ENCODE measurements around the gene SCN2A. TPM values are rescaled to one million over a fixed set of nuclear protein-coding genes. Genes with fewer than 3 reads are reported as not detected.

The SCN2A gene
- total and polyA plus RNA-seq, 2 donors, result 0.09 to 0.24 TPM

DNA sequence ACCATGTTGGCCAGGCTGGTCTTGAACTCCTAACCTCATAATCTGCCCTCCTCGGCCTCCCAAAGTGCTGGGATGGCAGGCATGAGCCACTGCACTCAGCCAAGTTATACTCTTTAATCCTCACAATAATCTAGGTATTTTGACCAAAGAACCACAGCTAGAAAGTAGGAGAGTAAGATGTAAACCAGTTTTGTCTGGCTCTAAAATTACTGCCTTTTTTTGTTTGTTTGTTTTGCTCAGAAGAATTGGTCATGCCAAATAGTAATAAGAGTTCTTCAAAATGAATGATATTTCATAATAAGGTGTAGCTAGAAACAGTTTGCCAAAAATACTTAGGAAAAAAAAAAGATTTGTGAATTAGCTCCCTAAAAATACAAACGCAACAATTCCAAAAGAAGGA is 36.7 kb downstream of the SCN2A start:
- WGBS, result 96% methylated on average over 2 of the region's 2 CpGs
- Histone ChIP-seq H3K4me1 (ENCODE audit: control insufficient read depth in 2 of 2, insufficient read depth in 2 of 2, low read length in 2 of 2) (no peaks in the 10 kb centered on the region), H3K36me3 (ENCODE audit: control insufficient read depth in 2 of 2, insufficient read depth in 2 of 2, low read length in 1 of 2) (no peaks in the 10 kb centered on the region), H3K9me3 (ENCODE audit: control insufficient read depth in 2 of 2, insufficient read depth in 1 of 2, low read length in 1 of 2) (no peaks in the 10 kb centered on the region), H3K4me3 (ENCODE audit: low read length in 2 of 2) (no peak overlapping the region), H3K27ac (ENCODE audit: low read depth in 1 of 2, low read length in 1 of 2) (no peak overlapping the region), H3K27me3 (ENCODE audit: control insufficient read depth in 2 of 2, insufficient read depth in 1 of 2, low read length in 1 of 2) (no peaks in the 10 kb centered on the region)
- DNase-seq (ENCODE audit: low read depth in 6 of 9, low spot score in 9 of 9), result no peak

DNA sequence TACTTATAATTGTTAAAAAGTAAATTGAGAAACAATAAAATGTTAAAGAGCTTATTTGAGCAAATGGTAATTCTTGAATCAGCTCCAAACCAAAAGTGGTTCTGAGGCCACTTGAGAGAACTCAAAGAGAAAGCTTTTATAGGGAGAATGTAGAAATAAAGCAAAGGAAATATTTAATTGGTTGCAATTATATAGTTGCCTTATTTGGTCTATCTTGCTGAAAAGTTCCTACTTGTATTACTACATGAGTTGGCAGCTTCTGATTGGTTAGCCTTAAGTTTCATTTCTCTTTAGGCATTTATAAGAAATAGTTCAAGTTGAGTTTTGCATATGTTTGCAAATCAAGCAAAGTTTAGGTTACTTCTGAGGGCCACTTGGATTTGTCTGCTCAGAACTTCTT is 38.1 kb downstream of the SCN2A start:
- no peaks in the 10 kb centered on the region for H3K27me3 ChIP-seq (ENCODE audit: control insufficient read depth in 2 of 2, insufficient read depth in 1 of 2, low read length in 1 of 2)
- no peaks in the 10 kb centered on the region for H3K4me1 ChIP-seq (ENCODE audit: control insufficient read depth in 2 of 2, insufficient read depth in 2 of 2, low read length in 2 of 2)
- no peaks in the 10 kb centered on the region for H3K36me3 ChIP-seq (ENCODE audit: control insufficient read depth in 2 of 2, insufficient read depth in 2 of 2, low read length in 1 of 2)
- no peaks in the 10 kb centered on the region for H3K9me3 ChIP-seq (ENCODE audit: control insufficient read depth in 2 of 2, insufficient read depth in 1 of 2, low read length in 1 of 2)
- H3K27ac ChIP-seq (ENCODE audit: low read depth in 1 of 2, low read length in 1 of 2), result no peak overlapping the region
- DNase-seq (ENCODE audit: low read depth in 6 of 9, low spot score in 9 of 9), result no peak
- no peak overlapping the region for H3K4me3 ChIP-seq (ENCODE audit: low read length in 2 of 2)

DNA sequence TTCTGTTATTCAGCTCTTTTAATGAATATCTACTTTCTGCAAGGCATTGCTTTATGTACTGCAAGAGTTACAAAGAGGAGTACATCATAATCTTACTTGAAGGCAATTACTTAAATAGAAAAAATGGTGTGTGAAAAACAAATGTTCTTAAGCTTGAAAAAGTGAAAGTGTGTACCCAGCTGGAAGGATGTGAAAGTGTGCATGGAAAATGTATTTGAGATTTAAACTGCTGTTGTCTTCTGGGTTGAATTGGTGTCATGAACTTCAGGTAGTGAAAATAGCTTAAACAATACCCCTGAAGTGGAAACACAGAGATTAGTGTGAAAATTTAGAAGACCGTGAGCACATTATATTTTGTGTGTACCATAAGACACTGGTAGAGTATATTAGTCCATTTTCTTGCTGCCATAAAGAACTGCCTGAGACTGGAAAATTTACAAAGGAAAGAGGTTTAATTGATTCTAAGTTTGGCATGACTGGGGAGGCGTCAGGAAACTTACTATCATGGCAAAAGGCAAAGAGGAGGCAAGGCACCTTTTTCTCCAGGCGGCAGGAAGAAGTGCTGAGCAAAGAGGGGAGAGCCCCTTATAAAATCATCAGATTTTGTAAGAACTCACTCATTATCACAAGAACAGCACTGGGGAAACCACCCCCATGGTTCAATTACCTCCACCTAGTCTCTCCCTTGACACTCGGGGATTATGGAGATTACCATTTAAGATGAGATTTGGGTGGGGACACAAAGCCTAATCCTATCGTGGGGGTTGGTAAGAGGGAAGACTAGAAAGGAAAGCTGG is 38.8 kb downstream of the SCN2A start:
- H3K27me3 ChIP-seq (ENCODE audit: control insufficient read depth in 2 of 2, insufficient read depth in 1 of 2, low read length in 1 of 2), result no peaks in the 10 kb centered on the region
- no peak overlapping the region for H3K27ac ChIP-seq (ENCODE audit: low read depth in 1 of 2, low read length in 1 of 2)
- 77% methylated on average over 5 of the region's 5 CpGs for WGBS
- H3K4me3 ChIP-seq (ENCODE audit: low read length in 2 of 2), result no peak overlapping the region
- no peaks in the 10 kb centered on the region for H3K4me1 ChIP-seq (ENCODE audit: control insufficient read depth in 2 of 2, insufficient read depth in 2 of 2, low read length in 2 of 2)
- DNase-seq (ENCODE audit: low read depth in 6 of 9, low spot score in 9 of 9), result no peak
- no peaks in the 10 kb centered on the region for H3K36me3 ChIP-seq (ENCODE audit: control insufficient read depth in 2 of 2, insufficient read depth in 2 of 2, low read length in 1 of 2)
- no peaks in the 10 kb centered on the region for H3K9me3 ChIP-seq (ENCODE audit: control insufficient read depth in 2 of 2, insufficient read depth in 1 of 2, low read length in 1 of 2)

DNA sequence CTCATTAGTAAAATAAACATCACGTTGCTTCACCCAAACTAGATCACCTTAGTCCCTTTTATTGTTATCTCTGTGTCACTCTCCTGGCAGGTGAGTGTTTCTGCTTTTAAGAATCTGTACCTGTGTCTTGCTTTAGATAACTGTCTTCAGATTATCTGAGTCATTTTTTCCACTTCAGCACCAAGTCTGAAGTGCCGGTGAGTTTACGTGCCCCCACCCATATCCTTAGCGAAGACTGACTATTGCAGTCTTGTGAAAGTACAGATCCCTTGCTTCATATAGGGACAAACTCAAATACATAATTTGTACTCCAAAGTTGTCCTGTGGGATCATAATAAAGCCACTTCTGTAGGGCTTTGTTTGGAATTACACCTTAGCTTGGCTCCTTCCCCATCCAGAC is 41.1 kb downstream of the SCN2A start:
- no peak overlapping the region for H3K27ac ChIP-seq (ENCODE audit: low read depth in 1 of 2, low read length in 1 of 2)
- WGBS, result 96% methylated on average over 4 of the region's 4 CpGs

DNA sequence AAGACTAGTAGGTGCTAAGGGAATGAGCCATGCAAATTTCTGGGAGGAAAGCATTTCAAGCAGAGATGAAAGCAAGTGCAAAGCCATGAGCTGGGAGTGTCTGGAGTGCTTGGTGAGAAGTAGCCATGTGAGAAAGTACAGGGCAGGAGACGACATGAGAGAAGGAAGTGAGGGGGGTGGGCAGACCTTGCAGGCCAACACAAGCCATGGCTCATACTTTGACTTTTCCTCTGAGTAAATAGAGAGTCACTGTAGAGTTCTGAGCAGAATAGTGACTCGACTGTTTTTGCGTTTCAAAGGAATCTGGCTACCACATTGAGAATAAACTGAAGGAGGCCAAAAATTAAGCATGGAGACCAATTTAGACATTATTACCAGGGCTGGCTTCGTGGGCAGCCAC is 42.2 kb downstream of the SCN2A start:
- 92% methylated on average over 4 of the region's 4 CpGs for WGBS
- no peaks in the 10 kb centered on the region for H3K36me3 ChIP-seq (ENCODE audit: control insufficient read depth in 2 of 2, insufficient read depth in 2 of 2, low read length in 1 of 2)
- no peak overlapping the region for H3K27ac ChIP-seq (ENCODE audit: low read depth in 1 of 2, low read length in 1 of 2)
- H3K9me3 ChIP-seq (ENCODE audit: control insufficient read depth in 2 of 2, insufficient read depth in 1 of 2, low read length in 1 of 2), result no peaks in the 10 kb centered on the region
- DNase-seq (ENCODE audit: low read depth in 6 of 9, low spot score in 9 of 9), result no peak
- no peaks in the 10 kb centered on the region for H3K27me3 ChIP-seq (ENCODE audit: control insufficient read depth in 2 of 2, insufficient read depth in 1 of 2, low read length in 1 of 2)
- H3K4me3 ChIP-seq (ENCODE audit: low read length in 2 of 2), result no peak overlapping the region
- H3K4me1 ChIP-seq (ENCODE audit: control insufficient read depth in 2 of 2, insufficient read depth in 2 of 2, low read length in 2 of 2), result no peaks in the 10 kb centered on the region

More for the DNA sequence above, 41.1 kb downstream of the SCN2A start:
- H3K4me3 ChIP-seq (ENCODE audit: low read length in 2 of 2), result no peak overlapping the region
- no peak for DNase-seq (ENCODE audit: low read depth in 6 of 9, low spot score in 9 of 9)
- H3K9me3 ChIP-seq (ENCODE audit: control insufficient read depth in 2 of 2, insufficient read depth in 1 of 2, low read length in 1 of 2), result no peaks in the 10 kb centered on the region
- H3K36me3 ChIP-seq (ENCODE audit: control insufficient read depth in 2 of 2, insufficient read depth in 2 of 2, low read length in 1 of 2), result no peaks in the 10 kb centered on the region
- no peaks in the 10 kb centered on the region for H3K27me3 ChIP-seq (ENCODE audit: control insufficient read depth in 2 of 2, insufficient read depth in 1 of 2, low read length in 1 of 2)
- no peaks in the 10 kb centered on the region for H3K4me1 ChIP-seq (ENCODE audit: control insufficient read depth in 2 of 2, insufficient read depth in 2 of 2, low read length in 2 of 2)

DNA sequence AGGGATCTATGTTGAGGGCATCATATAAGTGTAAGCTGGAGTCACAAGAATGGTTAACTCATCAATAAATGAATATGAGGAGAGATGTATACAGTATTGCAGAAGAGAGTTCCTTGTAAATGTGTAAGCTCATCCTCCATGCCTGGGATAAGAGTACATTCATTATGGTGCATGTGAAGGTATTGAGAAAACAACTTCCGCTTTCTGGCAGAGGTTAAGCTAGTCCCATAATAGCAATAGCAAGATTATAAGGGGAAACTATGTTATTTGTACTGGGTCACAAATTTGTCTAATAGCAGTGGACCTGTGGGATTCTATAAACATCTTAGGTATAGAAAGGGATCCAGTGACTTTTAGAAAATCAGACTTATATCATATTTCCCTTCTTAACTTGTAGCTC is 44.1 kb downstream of the SCN2A start:
- no peak overlapping the region for H3K4me3 ChIP-seq (ENCODE audit: low read length in 2 of 2)
- no peak for DNase-seq (ENCODE audit: low read depth in 6 of 9, low spot score in 9 of 9)
- 96% methylated on average over 1 of the region's 1 CpG for WGBS
- no peaks in the 10 kb centered on the region for H3K9me3 ChIP-seq (ENCODE audit: control insufficient read depth in 2 of 2, insufficient read depth in 1 of 2, low read length in 1 of 2)
- no peaks in the 10 kb centered on the region for H3K4me1 ChIP-seq (ENCODE audit: control insufficient read depth in 2 of 2, insufficient read depth in 2 of 2, low read length in 2 of 2)
- no peaks in the 10 kb centered on the region for H3K27me3 ChIP-seq (ENCODE audit: control insufficient read depth in 2 of 2, insufficient read depth in 1 of 2, low read length in 1 of 2)
- no peaks in the 10 kb centered on the region for H3K36me3 ChIP-seq (ENCODE audit: control insufficient read depth in 2 of 2, insufficient read depth in 2 of 2, low read length in 1 of 2)
- no peak overlapping the region for H3K27ac ChIP-seq (ENCODE audit: low read depth in 1 of 2, low read length in 1 of 2)

DNA sequence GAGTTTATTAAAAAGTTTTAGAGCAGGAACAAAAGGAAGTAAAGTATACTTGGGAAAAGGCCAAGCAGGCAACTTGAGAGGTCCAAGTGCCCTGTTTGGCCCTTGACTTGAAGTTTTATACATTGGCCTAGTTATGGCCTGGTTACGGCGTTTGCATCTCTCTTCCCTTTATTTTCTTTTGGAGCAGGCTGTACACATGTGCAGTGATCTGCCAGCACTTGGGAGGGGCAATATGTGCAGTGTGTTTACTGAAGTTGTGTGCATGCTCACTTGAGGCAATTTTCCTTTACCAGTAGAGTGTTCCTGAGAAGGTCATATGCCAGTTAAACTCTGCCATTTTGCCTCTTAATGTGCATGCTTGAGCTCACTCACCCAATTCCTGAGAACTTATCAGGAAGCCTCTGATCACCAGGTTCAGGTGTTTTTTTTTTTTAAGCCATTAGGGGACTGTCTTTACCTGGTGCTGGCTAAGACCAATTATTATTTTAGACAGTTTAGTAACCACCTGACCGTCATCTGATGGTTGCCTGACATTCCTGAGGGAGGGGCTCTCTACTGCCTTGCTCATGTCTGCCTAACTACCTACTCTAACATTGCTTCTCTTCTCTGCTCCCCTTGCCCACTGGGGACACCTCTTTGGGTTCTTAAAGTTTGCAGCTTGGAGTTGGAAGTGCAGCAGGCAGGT is 48.0 kb downstream of the SCN2A start:
- 97% methylated on average over 3 of the region's 3 CpGs for WGBS

DNA sequence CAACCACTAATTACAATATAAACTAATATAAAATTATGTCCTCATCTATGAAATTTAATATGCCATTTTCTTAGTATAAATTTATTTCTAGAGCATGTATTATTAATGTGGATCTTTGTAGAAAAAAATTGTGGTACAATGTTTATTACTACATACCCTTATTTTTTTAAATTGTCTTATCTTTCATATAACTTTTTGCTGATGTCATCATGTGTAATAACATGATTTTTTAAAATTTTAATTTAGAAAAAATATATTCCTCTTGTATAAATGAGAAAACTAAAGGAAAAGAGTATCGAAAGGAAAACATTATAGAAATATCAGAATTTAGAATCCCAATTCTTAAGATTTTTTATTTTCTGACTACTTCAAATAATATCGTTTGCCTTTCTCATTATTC is 49.9 kb downstream of the SCN2A start:
- Histone ChIP-seq H3K36me3 (ENCODE audit: control insufficient read depth in 2 of 2, insufficient read depth in 2 of 2, low read length in 1 of 2) (no peaks in the 10 kb centered on the region), H3K27ac (ENCODE audit: low read depth in 1 of 2, low read length in 1 of 2) (no peak overlapping the region), H3K27me3 (ENCODE audit: control insufficient read depth in 2 of 2, insufficient read depth in 1 of 2, low read length in 1 of 2) (no peaks in the 10 kb centered on the region), H3K9me3 (ENCODE audit: control insufficient read depth in 2 of 2, insufficient read depth in 1 of 2, low read length in 1 of 2) (no peaks in the 10 kb centered on the region), H3K4me3 (ENCODE audit: low read length in 2 of 2) (no peak overlapping the region), H3K4me1 (ENCODE audit: control insufficient read depth in 2 of 2, insufficient read depth in 2 of 2, low read length in 2 of 2) (no peaks in the 10 kb centered on the region)
- DNase-seq (ENCODE audit: low read depth in 6 of 9, low spot score in 9 of 9), result no peak
- 96% methylated on average over 2 of the region's 2 CpGs for WGBS

More for the DNA sequence above, 48.0 kb downstream of the SCN2A start:
- Histone ChIP-seq H3K9me3 (ENCODE audit: control insufficient read depth in 2 of 2, insufficient read depth in 1 of 2, low read length in 1 of 2) (no peaks in the 10 kb centered on the region), H3K4me3 (ENCODE audit: low read length in 2 of 2) (no peak overlapping the region), H3K4me1 (ENCODE audit: control insufficient read depth in 2 of 2, insufficient read depth in 2 of 2, low read length in 2 of 2) (no peaks in the 10 kb centered on the region), H3K27me3 (ENCODE audit: control insufficient read depth in 2 of 2, insufficient read depth in 1 of 2, low read length in 1 of 2) (no peaks in the 10 kb centered on the region), H3K27ac (ENCODE audit: low read depth in 1 of 2, low read length in 1 of 2) (no peak overlapping the region), H3K36me3 (ENCODE audit: control insufficient read depth in 2 of 2, insufficient read depth in 2 of 2, low read length in 1 of 2) (no peaks in the 10 kb centered on the region)
- DNase-seq (ENCODE audit: low read depth in 6 of 9, low spot score in 9 of 9), result no peak

Data from thymus (tissue), 11 donors.